HepG2 (cell line): Measurements from ENCODE around the gene DGKB. TPM values are rescaled to one million over a fixed set of nuclear protein-coding genes. Genes with fewer than 3 reads are reported as not detected.

Experiments used
- ATAC-seq: fragments of 200-7000 bp; cut with Tn5 transposase; 3 replicates; pipeline ENCODE4 v1.9.1; 2020; ENCODE audit warnings: mild to moderate bottlenecking, moderate library complexity
- BruUV-seq: library from RNA; stranded (reverse); fragments of 400-500 nt; replicated peaks from 2 replicates; lab custom pipeline; 2021; lab: Mats Ljungman, UMichigan
- CTCF ChIA-PET: fragments of 300-600 bp; formaldehyde crosslinking; extraction: SDS; loops from one replicate; lab custom pipeline; 2021; ENCODE audit warnings: low total read pairs, inconsistent platforms, low intra/inter-chr PET ratio; lab: Yijun Ruan, JAX
- POLR2A ChIA-PET: fragments of 350-600 bp; sonication (Branson Sonifier 250); formaldehyde crosslinking; loops from one replicate; lab custom pipeline; 2020; ENCODE audit warnings: antibody characterized with exemption, inconsistent platforms; lab: Yijun Ruan, JAX
- DNase-seq: peaks from one replicate; pipeline ENCODE4 v3.0.0-alpha.2; 2015; ENCODE audit warnings: low spot score
- FAIRE-seq: peaks from 3 replicates; lab custom pipeline; 2011; peaks lifted over from hg19 to GRCh38; lab: Jason Lieb, UNC
- H2AFZ ChIP-seq: one replicate; pipeline ENCODE4 v1.6.1; 2011; ENCODE audit warnings: low read length, inconsistent platforms
- H3K27ac ChIP-seq: fragments of 300-600 bp; 3 replicates; pipeline ENCODE4 v1.8.0; 2011; ENCODE audit warnings: mixed run types, mild to moderate bottlenecking, mixed read lengths, low read length, inconsistent platforms; ENCODE audit not compliant: insufficient read depth; ENCODE audit errors: extremely low read length
- H3K27me3 ChIP-seq, 2 experiments: fragments of 200-600 bp in 1 of 2; 2 replicates in 1 of 2; 3 replicates in 1 of 2; pipeline versions ENCODE4 v1.6.0 to v1.8.0; 2011; ENCODE audit warnings: low read length in 2 of 2, mild to moderate bottlenecking in 2 of 2, moderate library complexity in 2 of 2, inconsistent platforms in 1 of 2; ENCODE audit not compliant: insufficient read depth in 2 of 2, control insufficient read depth in 1 of 2
- H3K36me3 ChIP-seq, 2 experiments: fragments of 200-600 bp in 1 of 2; replicated peaks in 1 of 2; 2 replicates in 1 of 2; 3 replicates in 1 of 2; pipeline versions ENCODE4 v1.5.1 to v1.8.0; 2011; ENCODE audit warnings: low read length in 2 of 2, inconsistent platforms in 1 of 2; ENCODE audit not compliant: insufficient read depth in 2 of 2, control insufficient read depth in 1 of 2
- H3K4me1 ChIP-seq: 2 replicates; pipeline ENCODE4 v1.5.1; 2012; ENCODE audit warnings: low read length, inconsistent platforms; ENCODE audit not compliant: insufficient read depth
- H3K4me2 ChIP-seq: 2 replicates; pipeline ENCODE4 v1.6.0; 2011; ENCODE audit warnings: low read depth, low read length, inconsistent platforms
- H3K4me3 ChIP-seq, 3 experiments: fragments of 200-600 bp in 1 of 3; sonication (generic), shearing (Covaris generic) in 1 of 3; replicated peaks in 1 of 3; 2 replicates each; pipeline ENCODE4 v1.5.1; 2011 to 2016; ENCODE audit warnings: low read length in 3 of 3, inconsistent platforms in 2 of 3, low read depth in 2 of 3, mild to moderate bottlenecking in 2 of 3, control low read depth in 1 of 3, mixed read lengths in 1 of 3; ENCODE audit not compliant: insufficient read depth in 1 of 3
- H3K79me2 ChIP-seq: one replicate; pipeline ENCODE4 v1.6.1; 2011; ENCODE audit warnings: low read length, inconsistent platforms; ENCODE audit not compliant: insufficient read depth
- H3K9ac ChIP-seq: 2 replicates; pipeline ENCODE4 v1.6.0; 2011; ENCODE audit warnings: mild to moderate bottlenecking, low read depth, low read length, inconsistent platforms; ENCODE audit not compliant: insufficient read depth
- H3K9me3 ChIP-seq: 2 replicates; pipeline ENCODE4 v1.5.1; 2012; ENCODE audit warnings: mild to moderate bottlenecking, low read length
- H4K20me1 ChIP-seq: 2 replicates; pipeline ENCODE4 v1.6.0; 2011; ENCODE audit warnings: inconsistent platforms, mild to moderate bottlenecking, low read length, moderate library complexity; ENCODE audit not compliant: insufficient read depth
- RXRA ChIP-seq: sonication (generic); formaldehyde crosslinking; IDR thresholded peaks from 2 replicates; pipeline ENCODE4 v1.5.1; 2020; ENCODE audit warnings: missing genetic modification reagents
- THRA ChIP-seq: sonication (generic); formaldehyde crosslinking; IDR thresholded peaks from 2 replicates; pipeline ENCODE4 v1.4.0; 2020; ENCODE audit warnings: missing genetic modification reagents, borderline replicate concordance
- ZBTB49 ChIP-seq: sonication (generic); formaldehyde crosslinking; IDR thresholded peaks from 2 replicates; pipeline ENCODE4 v1.4.0; 2020; ENCODE audit warnings: missing genetic modification reagents, borderline replicate concordance
- WGBS: methylation state at CpG from one replicate; pipeline ENCODE4 v1.1.6; 2017; ENCODE audit warnings: low lambda C conversion rate; 5-methylcytosine and 5-hydroxymethylcytosine counted together
- in situ Hi-C: cut with HindIII; loops from 2 replicates; pipeline ENCODE4 v1.10.0; 2017; ENCODE audit warnings: low pct_unique_long_range_greater_than_20kb; ENCODE audit not compliant: extremely low pct_ligation_motif_present
- intact Hi-C: fragments of 100-400 bp; cut with micrococcal nuclease; formaldehyde crosslinking; loops from one replicate; pipeline ENCODE4 v1.10.0; 2022; ENCODE audit not compliant: unreplicated experiment
- polyA plus RNA-seq, 8 experiments: library from polyadenylated mRNA; depleted of rRNA in 3 of 8; stranded (reverse) in 7 of 8; unstranded in 1 of 8; fragments of >200 nt; fragmentation: Illumina TruSeq in 4 of 8; extraction: Trizol in 4 of 8; gene quantifications; 2 replicates each; pipeline versions ENCODE4 v1.2.1 to v1.2.3, GENCODE V29; 2011 to 2016; ENCODE audit warnings: low read depth in 4 of 8, missing spikeins in 1 of 8, mixed read lengths in 1 of 8; ENCODE audit not compliant: insufficient read depth in 1 of 8
- total RNA-seq, 5 experiments: library from RNA; depleted of rRNA; stranded (reverse); fragments of >200 nt; fragmentation: Illumina TruSeq; extraction: Trizol; gene quantifications; 2 replicates each; pipeline ENCODE4 v1.2.3, GENCODE V29; 2016; ENCODE audit warnings: low read depth in 1 of 5

The DGKB gene
- total and polyA plus RNA-seq, 2 of the 13 experiments (the other 11 are each of a cell fraction or from before 2014, with no cell fraction given) = not detected

- FAIRE-seq = no peak
- no peak overlapping the region for H2AFZ ChIP-seq
- CTCF ChIA-PET = no interaction called here
Observed at GRCh38 chr7:14760730-14761478, 141.6 kb downstream of the DGKB start.

More at GRCh38 chr7:14760730-14761478, 141.6 kb downstream of the DGKB start:
- BruUV-seq = no TSS peak
- H3K27ac ChIP-seq = no peak overlapping the region
- DNase-seq = no peak
- TF ChIP-seq ZBTB49 (CRISPR knock-in tag) = no peak
- no peak for TF ChIP-seq THRA (CRISPR knock-in tag)
- no peak for TF ChIP-seq RXRA (CRISPR knock-in tag)
- POLR2A ChIA-PET = no interaction called here
- 44% methylated on average over 3 of the region's 3 CpGs for WGBS
- no peaks in the 10 kb centered on the region for H3K27me3 ChIP-seq
- H3K79me2 ChIP-seq = no peaks in the 10 kb centered on the region
- no peak for ATAC-seq
- H3K36me3 ChIP-seq = no peaks in the 10 kb centered on the region
- no peak overlapping the region for H3K9ac ChIP-seq
- no peaks in the 10 kb centered on the region for H3K4me1 ChIP-seq
- no peak overlapping the region for H3K4me2 ChIP-seq
- intact Hi-C loops = no loop called here
- peaks cover 62% of the 10 kb centered on the region for H3K9me3 ChIP-seq
- H3K4me3 ChIP-seq = no peak overlapping the region
- in situ Hi-C loops = no loop called here
- no peaks in the 10 kb centered on the region for H4K20me1 ChIP-seq
